B cell (primary cell): ENCODE data around the gene FBXW4. TPM values are rescaled to one million over a fixed set of nuclear protein-coding genes. Genes with fewer than 3 reads are reported as not detected.

Experiments used
- ATAC-seq: fragments of 200-7000 bp; cut with Tn5 transposase; one replicate; pipeline ENCODE4 v1.10.0; 2021; ENCODE audit warnings: low read depth, mild to moderate bottlenecking, moderate number of reproducible peaks, moderate library complexity
- CTCF ChIA-PET: fragments of 350-600 bp; sonication (Branson Sonifier 250); formaldehyde crosslinking; loops from one replicate; lab custom pipeline; 2021; ENCODE audit warnings: antibody characterized with exemption, inconsistent platforms; lab: Charles Lee
- POLR2A ChIA-PET: fragments of 350-600 bp; sonication (Branson Sonifier 250); formaldehyde crosslinking; loops from one replicate; lab custom pipeline; 2021; ENCODE audit warnings: antibody characterized with exemption; lab: Charles Lee
- DNase-seq: peaks from one replicate; pipeline ENCODE4 v3.0.0; 2013
- H2AFZ ChIP-seq: 2 replicates; pipeline ENCODE4 v1.6.1; 2012; ENCODE audit warnings: mild to moderate bottlenecking, low read depth, low read length; ENCODE audit not compliant: insufficient read depth, poor library complexity, severe bottlenecking
- H3K27ac ChIP-seq, 2 donors: 1 replicate in 1 of 2; 2 replicates in 1 of 2; pipeline ENCODE4 v1.5.1; 2012 to 2013; ENCODE audit warnings: low read length in 2 of 2, mild to moderate bottlenecking in 2 of 2, moderate library complexity in 1 of 2
- H3K27me3 ChIP-seq, 4 experiments: fragments of 200-600 bp in 1 of 4; sonication (generic) in 1 of 4; replicated peaks in 1 of 4; 1 replicate in 2 of 4; 2 replicates in 2 of 4; pipeline versions ENCODE4 v1.6.1 to v1.7.0; 2013 to 2016; ENCODE audit warnings: low read length in 3 of 4, mild to moderate bottlenecking in 2 of 4, mixed read lengths in 1 of 4, moderate library complexity in 1 of 4; ENCODE audit not compliant: insufficient read depth in 4 of 4, control insufficient read depth in 3 of 4; ENCODE audit errors: control extremely low read depth in 1 of 4
- H3K36me3 ChIP-seq, 2 experiments: replicated peaks in 1 of 2; 1 replicate in 1 of 2; 2 replicates in 1 of 2; pipeline versions ENCODE4 v1.6.1 to v1.7.1; 2013; ENCODE audit warnings: low read length in 1 of 2; ENCODE audit not compliant: insufficient read depth in 2 of 2, control insufficient read depth in 1 of 2; ENCODE audit errors: control extremely low read depth in 1 of 2, extremely low read depth in 1 of 2
- H3K4me1 ChIP-seq, 2 donors: fragments of 200-600 bp in 1 of 2; sonication (generic) in 1 of 2; 1 replicate in 1 of 2; 2 replicates in 1 of 2; pipeline versions ENCODE4 v1.5.1 to v1.6.1; 2013 to 2017; ENCODE audit warnings: low read length in 2 of 2; ENCODE audit not compliant: control insufficient read depth in 2 of 2, insufficient read depth in 2 of 2
- H3K4me2 ChIP-seq: replicated peaks from 2 replicates; pipeline ENCODE3; 2012; ENCODE audit warnings: mild to moderate bottlenecking, low read depth, low read length; ENCODE audit not compliant: poor library complexity, severe bottlenecking
- H3K4me3 ChIP-seq, 5 experiments: fragments of 200-600 bp in 1 of 5; sonication (generic) in 1 of 5; 1 replicate in 3 of 5; 2 replicates in 2 of 5; pipeline versions ENCODE4 v1.5.1 to v1.7.0; 2011 to 2016; ENCODE audit warnings: low read length in 4 of 5, mild to moderate bottlenecking in 4 of 5, low read depth in 2 of 5, control low read depth in 1 of 5, moderate library complexity in 1 of 5; ENCODE audit not compliant: insufficient read depth in 1 of 5; ENCODE audit errors: control extremely low read depth in 1 of 5, extremely low read depth in 1 of 5
- H3K79me2 ChIP-seq: fragments of 200-600 bp; sonication (generic); one replicate; pipeline ENCODE4 v1.6.0; 2016; ENCODE audit warnings: low read length; ENCODE audit not compliant: control insufficient read depth, insufficient read depth
- H3K9ac ChIP-seq: fragments of 200-600 bp; sonication (generic); 2 replicates; pipeline ENCODE4 v1.6.1; 2017; ENCODE audit warnings: mild to moderate bottlenecking, low read length, moderate library complexity
- H3K9me3 ChIP-seq, 3 donors: one replicate each; pipeline versions ENCODE4 v1.6.1 to v1.7.1; 2013; ENCODE audit warnings: low read length in 2 of 3; ENCODE audit not compliant: control insufficient read depth in 2 of 3, insufficient read depth in 1 of 3; ENCODE audit errors: control extremely low read depth in 1 of 3
- H4K20me1 ChIP-seq: 2 replicates; pipeline ENCODE4 v1.6.0; 2012; ENCODE audit warnings: mild to moderate bottlenecking, low read length; ENCODE audit not compliant: insufficient read depth, control insufficient read depth, poor library complexity, severe bottlenecking
- H3K27ac Mint-ChIP-seq: one replicate; pipeline ENCODE4 v1.8.0; 2021; ENCODE audit warnings: mixed read lengths
- H3K27me3 Mint-ChIP-seq: one replicate; pipeline ENCODE4 v1.8.0; 2021; ENCODE audit warnings: mixed read lengths
- H3K4me1 Mint-ChIP-seq: one replicate; pipeline ENCODE4 v1.8.0; 2021; ENCODE audit warnings: mixed read lengths
- H3K4me3 Mint-ChIP-seq: one replicate; pipeline ENCODE4 v1.8.0; 2021; ENCODE audit warnings: mixed read lengths
- H3K9me3 Mint-ChIP-seq: one replicate; pipeline ENCODE4 v1.8.0; 2022; ENCODE audit warnings: mixed read lengths; ENCODE audit not compliant: insufficient read depth
- EZH2 ChIP-seq: IDR thresholded peaks from 2 replicates; pipeline ENCODE4 v1.6.1; 2012; ENCODE audit warnings: borderline replicate concordance, low read depth, mild to moderate bottlenecking, moderate library complexity, low read length; ENCODE audit not compliant: insufficient read depth, poor library complexity, severe bottlenecking
- WGBS: methylation state at CpG from one replicate; pipeline ENCODE4 v1.1.5; 2013; ENCODE audit warnings: missing lambda C conversion rate; ENCODE audit not compliant: insufficient coverage; 5-methylcytosine and 5-hydroxymethylcytosine counted together
- intact Hi-C: fragments of 100-400 bp; cut with micrococcal nuclease; formaldehyde crosslinking; loops from one replicate; pipeline ENCODE4 v1.10.0; 2022
- polyA plus RNA-seq: library from polyadenylated mRNA; depleted of rRNA; stranded (reverse); fragments of >200 nt; gene quantifications from 2 replicates; pipeline ENCODE4 v1.2.3, GENCODE V29; 2012
- total RNA-seq, 2 donors: library from RNA; stranded (reverse); fragments of 120-200 nt in 1 of 2; gene quantifications; 1 replicate in 1 of 2; 2 replicates in 1 of 2; pipeline versions ENCODE4 v1.2.3 to v1.2.4, GENCODE V29; 2013 to 2022
- TF ChIP-seq, protein P1 (sequence below): fragments of 200-600 bp; IDR thresholded peaks from one replicate; pipeline ENCODE4 v1.8.0; 2022; ENCODE audit warnings: antibody characterized with exemption, mild to moderate bottlenecking

FBXW4 gene
- total and polyA plus RNA-seq, 2 donors (not counting 1 experiment from before 2014, with no cell fraction given) = 72.9 to 99.6 TPM

DNA sequence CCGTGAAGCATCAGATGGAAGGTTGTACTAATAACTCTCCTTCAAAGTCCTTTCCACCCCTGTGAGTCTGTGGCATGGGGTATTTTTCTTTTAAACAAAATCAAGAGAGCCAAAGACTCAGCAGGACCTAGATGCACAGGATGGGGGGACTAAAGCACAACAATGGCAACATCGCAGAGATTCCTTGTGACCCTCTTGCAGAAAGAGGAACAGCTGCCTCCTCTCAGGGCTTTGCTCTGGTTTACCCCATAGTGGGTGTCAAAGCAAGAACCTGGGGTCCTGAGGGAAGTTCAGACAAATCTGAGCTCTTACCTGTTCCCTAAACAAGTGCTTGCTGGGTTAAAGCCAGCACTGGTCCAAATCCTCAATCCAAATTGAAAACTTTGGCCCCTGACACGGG, 41.7 kb upstream of the FBXW4 start:
- Histone ChIP-seq H3K79me2 (no peaks in the 10 kb centered on the region), H4K20me1 (no peaks in the 10 kb centered on the region), H3K27ac (no peak overlapping the region), H3K4me3 (no peak overlapping the region), H3K4me1 (no peaks in the 10 kb centered on the region), H3K36me3 (no peaks in the 10 kb centered on the region), H2AFZ (no peak overlapping the region), H3K9ac (no peak overlapping the region), H3K4me2 (no peak overlapping the region), H3K9me3 (peaks cover 0 to 3% (median 2%) of the 10 kb centered on the region in 3 donors), H3K27me3 (peaks cover 0 to 21% (median 0%) of the 10 kb centered on the region in 4 experiments)
- Mint-ChIP-seq H3K4me1 (no peaks in the 10 kb centered on the region), H3K4me3 (no peak overlapping the region), H3K27me3 (peaks cover 34% of the 10 kb centered on the region), H3K9me3 (no peaks in the 10 kb centered on the region), H3K27ac (no peak overlapping the region)
- WGBS = 47% methylated on average over 1 of the region's 3 CpGs
- CTCF ChIA-PET = no interaction called here
- ATAC-seq (no peak), DNase-seq (no peak)
- POLR2A ChIA-PET = no interaction called here
- intact Hi-C loops = no loop called here
- TF ChIP-seq, protein P1, sequence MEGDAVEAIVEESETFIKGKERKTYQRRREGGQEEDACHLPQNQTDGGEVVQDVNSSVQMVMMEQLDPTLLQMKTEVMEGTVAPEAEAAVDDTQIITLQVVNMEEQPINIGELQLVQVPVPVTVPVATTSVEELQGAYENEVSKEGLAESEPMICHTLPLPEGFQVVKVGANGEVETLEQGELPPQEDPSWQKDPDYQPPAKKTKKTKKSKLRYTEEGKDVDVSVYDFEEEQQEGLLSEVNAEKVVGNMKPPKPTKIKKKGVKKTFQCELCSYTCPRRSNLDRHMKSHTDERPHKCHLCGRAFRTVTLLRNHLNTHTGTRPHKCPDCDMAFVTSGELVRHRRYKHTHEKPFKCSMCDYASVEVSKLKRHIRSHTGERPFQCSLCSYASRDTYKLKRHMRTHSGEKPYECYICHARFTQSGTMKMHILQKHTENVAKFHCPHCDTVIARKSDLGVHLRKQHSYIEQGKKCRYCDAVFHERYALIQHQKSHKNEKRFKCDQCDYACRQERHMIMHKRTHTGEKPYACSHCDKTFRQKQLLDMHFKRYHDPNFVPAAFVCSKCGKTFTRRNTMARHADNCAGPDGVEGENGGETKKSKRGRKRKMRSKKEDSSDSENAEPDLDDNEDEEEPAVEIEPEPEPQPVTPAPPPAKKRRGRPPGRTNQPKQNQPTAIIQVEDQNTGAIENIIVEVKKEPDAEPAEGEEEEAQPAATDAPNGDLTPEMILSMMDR = no peak
- TF ChIP-seq EZH2 = no peak

DNA sequence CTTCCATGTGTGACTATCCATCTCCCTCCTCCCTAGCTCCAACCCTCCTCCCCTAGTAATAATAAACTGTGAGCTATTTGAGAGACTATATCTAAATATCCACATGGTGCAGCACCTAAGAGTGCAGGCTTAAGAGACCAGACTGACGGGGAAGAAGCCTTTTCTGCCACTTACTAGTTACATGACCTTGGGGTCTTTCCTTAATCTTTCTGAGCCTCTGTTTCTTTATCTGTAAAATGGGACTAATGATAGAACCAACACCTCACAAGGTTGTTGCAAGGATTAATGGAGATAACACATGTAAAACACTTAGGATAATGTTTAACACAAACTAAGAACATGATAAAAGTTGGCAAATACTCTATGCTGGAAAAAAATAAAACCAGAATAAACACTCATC, 37.1 kb upstream of the FBXW4 start:
- POLR2A ChIA-PET = interaction anchor here (0.5 kb wide), 1 partner anchor 366 kb away, joined by 3 read pairs; no protein-coding TSS in a partner anchor

More for the DNA sequence above, 37.1 kb upstream of the FBXW4 start:
- no peak overlapping the region for H2AFZ ChIP-seq
- H3K9me3 Mint-ChIP-seq = no peaks in the 10 kb centered on the region
- H3K4me2 ChIP-seq = no peak overlapping the region
- H3K9me3 ChIP-seq = no peaks in the 10 kb centered on the region
- peaks cover 19% of the 10 kb centered on the region for H3K27me3 Mint-ChIP-seq
- H3K4me1 ChIP-seq = no peaks in the 10 kb centered on the region
- H3K27ac ChIP-seq = no peak overlapping the region
- no peak overlapping the region for H3K27ac Mint-ChIP-seq
- CTCF ChIA-PET = interaction anchor here (0.6 kb wide), 1 partner anchor 813 kb away, joined by 3 read pairs; no protein-coding TSS in a partner anchor
- H3K27me3 ChIP-seq = peaks cover 0 to 6% (median 0%) of the 10 kb centered on the region in 4 experiments
- intact Hi-C loops = no loop called here
- TF ChIP-seq, protein P1 = no peak
- TF ChIP-seq EZH2 = no peak
- H3K4me3 ChIP-seq = no peak overlapping the region
- H4K20me1 ChIP-seq = no peaks in the 10 kb centered on the region
- no CpG with 5 or more reads among the region's 1 CpG for WGBS
- no peak for DNase-seq
- ATAC-seq = no peak
- H3K79me2 ChIP-seq = no peaks in the 10 kb centered on the region
- no peak overlapping the region for H3K9ac ChIP-seq
- H3K4me1 Mint-ChIP-seq = no peaks in the 10 kb centered on the region
- H3K4me3 Mint-ChIP-seq = no peak overlapping the region
- no peaks in the 10 kb centered on the region for H3K36me3 ChIP-seq
